ENCODE data around the gene XPR1. TPM values are rescaled to one million over a fixed set of nuclear protein-coding genes. Genes with fewer than 3 reads are reported as not detected.
A peak's percentile ranks its signal among the peaks of the same experiment; 100 is the strongest.

Gene XPR1
- total and polyA plus RNA-seq, 7 donors, result 3.7 to 19.1 (median 11.2) TPM

DNA sequence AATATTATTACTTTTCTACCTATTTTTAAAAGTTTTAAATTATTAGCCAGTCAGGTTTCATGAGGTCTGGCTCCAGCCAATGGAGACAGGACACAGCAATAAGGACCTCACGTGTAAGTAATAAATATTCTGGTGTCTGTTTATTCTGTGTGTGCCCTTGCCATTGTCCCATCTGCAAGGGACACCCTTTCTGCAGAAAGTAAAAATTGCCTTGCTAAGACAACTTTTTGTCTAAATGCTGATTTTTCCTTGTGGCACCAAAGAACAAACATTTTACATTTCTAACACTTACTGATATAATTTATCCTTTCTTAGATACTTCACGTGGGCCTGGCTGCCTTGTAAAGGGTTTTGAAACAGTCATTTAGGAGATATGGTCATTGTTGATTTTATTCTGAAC, 43.7 kb upstream of the XPR1 start:
- intact Hi-C loops (cut with DNase I), result no loop called here
- no peak for DNase-seq
- H3K9me3 ChIP-seq, result no peaks in the 10 kb centered on the region
- no peaks in the 10 kb centered on the region for H3K36me3 ChIP-seq (ENCODE audit: insufficient read depth in 1 of 2, low read depth in 1 of 2)
- TF ChIP-seq, protein P1, sequence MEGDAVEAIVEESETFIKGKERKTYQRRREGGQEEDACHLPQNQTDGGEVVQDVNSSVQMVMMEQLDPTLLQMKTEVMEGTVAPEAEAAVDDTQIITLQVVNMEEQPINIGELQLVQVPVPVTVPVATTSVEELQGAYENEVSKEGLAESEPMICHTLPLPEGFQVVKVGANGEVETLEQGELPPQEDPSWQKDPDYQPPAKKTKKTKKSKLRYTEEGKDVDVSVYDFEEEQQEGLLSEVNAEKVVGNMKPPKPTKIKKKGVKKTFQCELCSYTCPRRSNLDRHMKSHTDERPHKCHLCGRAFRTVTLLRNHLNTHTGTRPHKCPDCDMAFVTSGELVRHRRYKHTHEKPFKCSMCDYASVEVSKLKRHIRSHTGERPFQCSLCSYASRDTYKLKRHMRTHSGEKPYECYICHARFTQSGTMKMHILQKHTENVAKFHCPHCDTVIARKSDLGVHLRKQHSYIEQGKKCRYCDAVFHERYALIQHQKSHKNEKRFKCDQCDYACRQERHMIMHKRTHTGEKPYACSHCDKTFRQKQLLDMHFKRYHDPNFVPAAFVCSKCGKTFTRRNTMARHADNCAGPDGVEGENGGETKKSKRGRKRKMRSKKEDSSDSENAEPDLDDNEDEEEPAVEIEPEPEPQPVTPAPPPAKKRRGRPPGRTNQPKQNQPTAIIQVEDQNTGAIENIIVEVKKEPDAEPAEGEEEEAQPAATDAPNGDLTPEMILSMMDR (IDR thresholded peaks at IDR 0.05), result no peak
- WGBS, 3 donors, result 77 to 86% (median 83%) methylated on average over 2 of the region's 2 CpGs
- H3K4me1 ChIP-seq, result no peaks in the 10 kb centered on the region
- no peak overlapping the region for H3K4me3 ChIP-seq
- no peak for ATAC-seq
- no peaks in the 10 kb centered on the region for H3K27me3 ChIP-seq (ENCODE audit: insufficient read depth in 3 of 3, low read length in 2 of 3)
- no peak overlapping the region for H3K27ac ChIP-seq

- H3K4me3 ChIP-seq, result no peak overlapping the region
- WGBS, 3 donors, result 65 to 77% (median 77%) methylated on average over 2 of the region's 2 CpGs
- no peak for DNase-seq
- no peaks in the 10 kb centered on the region for H3K4me1 ChIP-seq
- no peaks in the 10 kb centered on the region for H3K9me3 ChIP-seq
- TF ChIP-seq, protein P1 (IDR thresholded peaks at IDR 0.05), result no peak
- no peak overlapping the region for H3K27ac ChIP-seq
- H3K36me3 ChIP-seq (ENCODE audit: insufficient read depth in 1 of 2, low read depth in 1 of 2), result no peaks in the 10 kb centered on the region
- H3K27me3 ChIP-seq (ENCODE audit: insufficient read depth in 3 of 3, low read length in 2 of 3), result no peaks in the 10 kb centered on the region
- intact Hi-C loops (cut with DNase I), result no loop called here
- no peak for ATAC-seq
These were observed 40.9 kb upstream of the XPR1 start for GRCh38 chr1:180590889-180591288.

DNA sequence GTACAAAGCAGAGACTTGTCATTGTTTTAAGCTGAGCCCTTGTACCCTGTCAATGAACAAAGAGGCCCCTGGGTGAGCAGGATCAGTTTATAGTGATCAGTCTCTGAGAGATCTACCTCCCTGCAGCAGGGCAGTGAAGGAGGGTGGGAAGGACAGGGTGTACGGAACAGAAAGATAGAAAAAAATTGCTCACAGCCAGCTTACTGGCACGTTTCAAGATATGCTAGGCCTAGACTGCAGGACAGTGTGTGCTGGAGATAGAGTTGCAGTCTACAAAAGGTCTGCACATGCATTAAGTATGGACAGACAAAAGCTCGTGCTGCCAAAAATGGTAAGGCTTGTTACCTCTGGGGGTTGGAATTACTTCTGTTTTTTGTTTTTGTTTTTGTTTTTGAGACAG, 38.4 kb upstream of the XPR1 start:
- Histone ChIP-seq H3K27me3 (ENCODE audit: insufficient read depth in 3 of 3, low read length in 2 of 3) (peaks cover 0 to 2% (median 0%) of the 10 kb centered on the region in 3 donors), H3K36me3 (ENCODE audit: insufficient read depth in 1 of 2, low read depth in 1 of 2) (no peaks in the 10 kb centered on the region), H3K27ac (no peak overlapping the region), H3K9me3 (no peaks in the 10 kb centered on the region), H3K4me3 (no peak overlapping the region), H3K4me1 (no peaks in the 10 kb centered on the region)
- no peak for DNase-seq
- TF ChIP-seq, protein P1 (IDR thresholded peaks at IDR 0.05), result no peak
- peak in 1 of 4 donors; percentile 37 for ATAC-seq
- WGBS, 3 donors, result 49 to 78% (median 73%) methylated on average over 3 of the region's 3 CpGs
- intact Hi-C loops (cut with DNase I), result no loop called here

GRCh38 chr1:180594723-180595122, 37.1 kb upstream of the XPR1 start:
- ATAC-seq, result no peak
- Histone ChIP-seq H3K4me3 (no peak overlapping the region), H3K9me3 (no peaks in the 10 kb centered on the region), H3K4me1 (no peaks in the 10 kb centered on the region), H3K27ac (no peak overlapping the region), H3K27me3 (ENCODE audit: insufficient read depth in 3 of 3, low read length in 2 of 3) (peaks cover 0 to 2% (median 0%) of the 10 kb centered on the region in 3 donors), H3K36me3 (ENCODE audit: insufficient read depth in 1 of 2, low read depth in 1 of 2) (no peaks in the 10 kb centered on the region)
- TF ChIP-seq, protein P1 (IDR thresholded peaks at IDR 0.05), result no peak
- DNase-seq, result no peak
- intact Hi-C loops (cut with DNase I), result loop anchor here in 1 of 2 donors (5.0 kb wide), 1 partner anchor 37 kb away; the partner anchor contains the start of gene OVAAL
- WGBS, 3 donors, result 82 to 85% (median 82%) methylated on average over 6 of the region's 6 CpGs

GRCh38 chr1:180595966-180596365, 35.9 kb upstream of the XPR1 start:
- WGBS, 3 donors, result 78 to 90% (median 85%) methylated on average over 2 of the region's 2 CpGs

More at GRCh38 chr1:180595966-180596365, 35.9 kb upstream of the XPR1 start:
- no peaks in the 10 kb centered on the region for H3K36me3 ChIP-seq (ENCODE audit: insufficient read depth in 1 of 2, low read depth in 1 of 2)
- no peak overlapping the region for H3K4me3 ChIP-seq
- no peaks in the 10 kb centered on the region for H3K4me1 ChIP-seq
- peaks cover 0 to 2% (median 0%) of the 10 kb centered on the region in 3 donors for H3K27me3 ChIP-seq (ENCODE audit: insufficient read depth in 3 of 3, low read length in 2 of 3)
- ATAC-seq (no peak), DNase-seq (no peak)
- H3K27ac ChIP-seq, result no peak overlapping the region
- intact Hi-C loops (cut with DNase I), result loop anchor here in 1 of 2 donors (5.0 kb wide), 1 partner anchor 39 kb away; the partner anchor contains the start of gene OVAAL
- TF ChIP-seq, protein P1 (IDR thresholded peaks at IDR 0.05), result no peak
- no peaks in the 10 kb centered on the region for H3K9me3 ChIP-seq

Data from psoas muscle (tissue), 8 donors.